NOMO-1 (cell line): ENCODE measurements around the gene CDH11.

Experiments used
- DNase-seq, 2 experiments: peaks; one replicate each; lab custom pipeline; 2025; ENCODE audit not compliant: unreplicated experiment in 2 of 2; lab: John Stamatoyannopoulos, UW

The CDH11 gene

DNA sequence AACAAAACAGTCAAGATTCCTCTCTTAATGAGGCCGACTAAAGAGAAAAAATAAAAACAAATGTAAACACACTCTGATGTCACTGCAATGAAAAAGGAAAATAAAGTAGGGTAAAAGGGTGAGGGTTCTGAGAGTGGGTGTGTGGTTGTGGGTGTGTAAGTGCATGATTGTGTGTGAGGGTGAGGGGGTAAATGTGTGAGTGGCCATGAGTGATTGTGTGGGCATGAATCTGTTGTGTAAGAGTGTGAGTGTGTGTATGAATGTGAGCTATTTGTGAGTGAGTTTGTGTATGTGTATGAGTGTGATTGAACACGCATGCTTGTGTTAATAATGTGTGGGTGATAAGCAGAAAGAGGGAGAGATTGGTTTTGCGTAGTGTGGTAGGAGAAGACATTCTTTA lies 132.8 kb downstream of the CDH11 start:
- DNase-seq: no peak

DNA sequence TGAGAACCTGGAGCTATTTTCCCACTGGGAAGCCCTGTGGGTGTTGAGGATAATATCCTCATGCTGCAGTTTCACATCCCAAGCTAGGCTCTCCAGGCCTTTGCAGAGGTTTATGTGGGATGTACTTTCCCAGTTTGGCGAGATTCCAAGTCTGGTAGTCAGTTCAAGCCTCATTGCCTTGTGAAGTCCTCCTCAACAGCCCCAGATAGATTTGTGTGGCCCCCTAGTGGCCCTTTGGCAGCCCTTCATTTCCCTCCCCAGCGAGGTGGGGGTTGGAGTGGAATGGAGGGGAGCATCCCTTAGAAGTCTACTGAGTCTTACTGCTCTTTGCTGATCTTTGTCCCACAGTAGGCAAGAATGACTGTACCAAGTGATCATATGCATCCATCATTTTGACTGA lies 137.9 kb downstream of the CDH11 start:
- no peak for DNase-seq

DNA sequence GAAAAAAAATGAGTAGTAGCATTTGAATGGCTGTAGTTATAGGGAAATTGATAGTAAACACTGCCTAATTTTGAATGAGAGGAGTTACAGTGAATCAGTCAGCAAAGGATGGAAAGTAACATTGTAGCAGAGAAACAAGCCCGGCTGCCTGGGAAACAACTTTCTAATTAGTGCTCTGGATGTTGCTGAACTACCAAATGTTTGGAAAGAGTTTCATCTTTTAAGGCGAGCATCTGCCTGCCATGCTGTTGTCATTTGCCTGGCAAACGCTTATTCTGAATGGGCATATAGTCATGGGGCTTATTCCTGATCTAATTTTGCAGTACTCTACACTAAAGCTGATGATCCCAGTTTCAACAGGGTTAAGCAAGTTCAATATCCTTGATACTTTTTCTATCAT lies 138.6 kb downstream of the CDH11 start:
- DNase-seq: no peak

DNA sequence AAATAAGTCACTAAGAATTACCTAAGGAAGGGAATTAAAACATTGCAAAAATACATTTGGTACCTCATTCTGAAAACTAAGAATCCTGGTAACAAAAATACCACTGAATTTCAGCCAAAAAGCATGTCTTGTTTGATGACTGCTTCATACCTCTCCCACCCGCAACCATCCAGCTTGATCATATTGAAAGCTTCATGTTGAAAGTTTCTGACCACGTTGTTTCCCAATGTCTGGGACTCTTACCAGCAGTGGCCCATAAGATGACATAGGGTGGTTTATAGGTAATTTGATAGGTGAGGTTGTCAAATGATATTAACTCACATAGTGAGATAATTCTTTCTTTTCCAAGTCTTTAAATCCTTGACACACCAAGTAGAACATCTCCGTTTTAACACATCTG lies 139.3 kb downstream of the CDH11 start:
- DNase-seq: no peak

DNA sequence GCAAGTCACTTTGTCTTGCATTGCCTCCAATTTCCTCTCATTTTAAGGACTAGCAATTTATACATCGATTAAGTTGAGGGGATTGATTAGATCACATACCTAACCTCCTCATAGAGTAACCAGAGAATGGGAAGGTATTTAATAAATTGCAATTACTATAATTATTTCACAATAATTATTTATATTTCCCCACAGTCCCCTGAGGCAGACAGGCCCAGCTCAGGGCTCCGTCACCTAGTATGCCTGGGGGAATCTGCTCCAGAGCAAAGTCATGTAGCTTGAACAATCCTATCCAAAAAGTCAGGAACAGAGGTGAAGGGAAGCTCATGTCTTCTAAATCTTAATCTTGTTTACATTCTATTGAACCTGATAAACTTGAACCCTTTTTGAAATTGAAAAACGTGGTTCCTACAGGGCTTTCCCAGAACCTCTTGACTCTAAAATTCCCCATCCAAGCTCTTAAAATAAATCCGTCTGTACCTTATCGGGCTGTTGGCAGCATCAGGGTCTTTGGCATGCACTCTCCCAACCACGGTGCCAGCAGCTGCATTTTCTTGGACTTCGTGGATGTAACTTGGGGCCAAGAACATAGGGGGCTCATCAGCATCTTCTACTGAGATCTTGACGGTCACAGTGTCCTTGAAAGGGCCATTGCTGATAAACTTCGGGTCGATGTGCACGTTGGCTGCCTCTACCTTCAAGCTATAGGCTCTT lies 140.1 kb downstream of the CDH11 start:
- no peak for DNase-seq

DNA sequence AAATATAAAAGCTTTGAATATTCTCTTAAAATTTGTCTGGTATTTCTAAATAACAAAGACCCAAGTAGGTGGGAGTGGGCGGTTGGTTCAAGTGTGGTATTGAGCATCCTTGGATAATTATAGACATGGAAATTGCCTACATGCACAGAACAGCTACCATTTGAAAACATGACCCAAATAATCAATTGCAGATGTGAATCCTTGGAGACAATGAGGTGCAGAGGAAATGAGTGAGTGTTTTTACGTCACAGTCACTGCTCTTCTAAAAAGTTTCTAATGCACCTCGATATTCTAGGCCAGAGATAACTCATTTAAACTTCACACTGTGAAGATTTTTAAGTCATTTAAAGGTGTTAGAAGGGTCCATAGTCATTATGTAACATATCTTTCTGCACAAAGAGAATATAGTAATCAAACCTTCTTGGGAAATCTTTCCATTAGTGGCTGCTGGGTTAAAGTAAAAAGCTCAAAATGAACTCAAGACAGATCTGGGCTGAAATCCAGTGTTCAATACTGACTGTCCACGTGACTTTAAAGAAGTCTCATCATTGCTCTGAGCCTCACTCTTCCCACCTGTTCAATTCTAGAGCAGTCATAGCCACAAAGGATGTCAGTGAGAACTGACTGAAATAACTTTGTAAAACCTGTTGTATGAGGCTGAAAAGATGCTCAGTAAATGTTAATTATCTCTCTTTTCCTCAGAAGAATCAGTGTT lies 144.5 kb downstream of the CDH11 start:
- DNase-seq: no peak

DNA sequence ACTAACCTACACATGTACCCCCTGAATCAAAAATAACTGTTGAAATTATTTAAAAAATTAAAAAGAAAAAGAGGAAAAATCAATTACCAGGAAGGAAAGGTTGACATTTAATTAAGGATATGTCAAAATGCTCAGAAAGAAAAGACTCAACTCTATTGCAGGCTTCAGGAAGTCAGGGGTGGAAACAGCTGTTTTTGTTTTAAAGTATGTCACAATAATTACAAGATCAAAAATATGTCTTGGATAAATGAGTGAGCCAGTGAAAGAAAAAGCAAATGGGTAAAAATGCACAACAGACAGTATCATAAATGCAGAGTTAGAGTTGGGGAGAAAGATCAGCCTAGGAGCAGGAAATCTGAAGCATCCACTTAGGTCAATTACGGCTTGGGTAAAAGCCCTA lies 146.0 kb downstream of the CDH11 start:
- no peak for DNase-seq

DNA sequence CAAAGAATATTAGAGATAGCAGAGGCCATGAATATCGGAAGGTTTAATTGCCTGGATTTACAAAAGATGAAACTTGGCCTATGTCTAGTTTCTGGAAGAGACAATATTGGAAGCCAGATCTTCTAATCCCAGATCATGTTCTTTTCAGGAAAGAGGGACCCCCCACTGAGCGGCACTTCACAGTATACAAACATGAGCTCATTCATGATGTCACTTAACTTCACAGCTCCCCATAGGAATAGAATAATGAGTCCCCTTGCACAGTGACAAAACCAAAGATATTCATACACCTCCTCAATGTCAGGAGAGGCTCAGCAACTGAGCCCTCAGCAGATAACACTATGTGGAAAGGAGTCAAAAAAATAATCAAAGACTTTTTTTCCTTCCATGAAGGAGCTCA lies 147.5 kb downstream of the CDH11 start:
- no peak for DNase-seq

DNA sequence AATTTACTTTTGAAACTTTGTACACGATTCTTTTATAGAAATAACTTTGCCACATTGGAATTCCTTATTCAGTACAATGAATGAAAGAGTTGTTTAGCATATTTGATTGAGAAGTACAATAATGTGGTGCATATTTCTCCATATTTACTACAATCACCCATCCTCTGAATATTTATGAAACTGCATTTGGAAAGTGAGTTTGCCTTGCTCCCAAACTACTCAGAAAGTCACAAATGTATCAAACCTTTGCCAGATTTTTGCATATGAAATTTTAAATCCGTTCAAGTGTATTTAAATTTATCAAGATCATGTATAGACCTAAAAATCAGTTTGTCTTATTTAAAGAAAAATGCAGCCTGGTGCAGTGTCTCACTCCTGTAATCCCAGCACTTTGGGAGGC lies 148.7 kb downstream of the CDH11 start:
- DNase-seq: no peak

DNA sequence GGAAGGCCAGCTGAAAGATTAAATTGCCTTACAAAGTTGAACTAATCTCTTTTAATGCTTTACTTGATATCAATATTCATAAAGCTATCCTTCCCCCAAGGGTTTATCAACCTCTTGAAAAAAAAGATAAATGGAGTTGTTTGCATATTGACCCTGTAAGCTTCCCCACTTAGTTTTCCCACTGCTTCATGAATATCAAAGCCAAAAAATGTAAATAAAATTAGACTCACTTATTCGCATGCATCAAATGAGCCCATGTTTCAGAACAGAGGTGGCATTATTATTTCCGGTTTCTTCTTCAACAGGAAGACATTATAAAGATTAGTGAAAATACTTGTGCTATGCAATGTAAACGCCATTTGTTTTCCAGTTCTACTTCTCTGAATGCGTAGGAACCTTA lies 150.7 kb downstream of the CDH11 start:
- no peak for DNase-seq

DNA sequence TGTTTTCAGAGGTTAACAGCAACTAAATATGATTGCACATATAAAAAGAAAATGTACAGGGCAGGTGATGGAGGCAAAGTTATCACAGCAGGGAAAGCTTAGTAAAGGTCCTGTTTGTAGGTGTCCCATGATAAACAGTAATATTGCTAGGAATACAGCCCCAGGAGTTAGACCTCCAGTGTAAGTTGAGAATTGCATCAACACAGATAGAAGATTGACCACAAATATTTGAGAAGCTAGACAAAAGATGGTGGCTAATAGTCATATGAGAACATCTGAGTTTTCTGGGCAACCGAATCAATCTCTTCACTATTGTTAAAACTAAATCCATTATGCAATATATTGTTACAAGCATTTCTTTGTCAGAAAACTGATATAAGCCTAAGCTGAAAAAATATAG lies 152.6 kb downstream of the CDH11 start:
- DNase-seq: no peak

DNA sequence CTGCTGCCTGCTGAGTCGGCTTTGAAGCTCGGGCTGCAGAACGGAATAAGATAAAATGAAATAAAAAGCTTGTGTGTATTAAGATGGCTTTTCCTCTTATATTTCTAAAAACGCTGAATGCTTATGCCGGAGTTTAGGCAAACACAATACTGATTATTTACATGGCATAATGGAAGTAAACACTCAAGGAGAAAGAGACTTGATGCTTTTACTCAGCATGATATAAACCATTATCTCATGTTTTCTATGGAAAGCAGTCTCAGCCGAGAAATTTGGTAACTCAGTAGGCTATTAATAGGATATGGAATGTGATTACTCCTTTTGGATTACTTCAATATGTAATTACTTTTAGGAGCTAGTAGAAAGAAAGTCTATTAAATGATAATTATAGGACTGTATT lies 153.3 kb downstream of the CDH11 start:
- no peak for DNase-seq

DNA sequence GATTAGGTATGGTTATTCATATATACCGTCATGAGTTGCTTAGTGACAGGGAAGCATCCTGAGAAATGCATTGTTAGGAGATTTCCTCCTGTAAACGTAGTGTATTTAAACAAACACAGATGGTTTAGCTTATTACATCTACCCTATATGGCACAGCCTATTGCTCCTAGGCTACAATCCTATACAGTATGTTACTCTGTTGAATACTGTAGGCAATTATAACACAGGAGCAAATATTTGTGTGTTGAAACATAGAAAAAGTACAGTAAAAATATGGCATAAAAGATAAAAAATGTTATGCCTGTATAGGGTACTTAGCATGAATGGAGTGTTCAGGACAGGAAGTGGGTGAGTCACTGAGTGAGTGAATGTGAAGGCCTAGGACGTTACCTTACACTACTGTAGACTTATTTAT lies 157.7 kb downstream of the CDH11 start:
- no peak for DNase-seq

DNA sequence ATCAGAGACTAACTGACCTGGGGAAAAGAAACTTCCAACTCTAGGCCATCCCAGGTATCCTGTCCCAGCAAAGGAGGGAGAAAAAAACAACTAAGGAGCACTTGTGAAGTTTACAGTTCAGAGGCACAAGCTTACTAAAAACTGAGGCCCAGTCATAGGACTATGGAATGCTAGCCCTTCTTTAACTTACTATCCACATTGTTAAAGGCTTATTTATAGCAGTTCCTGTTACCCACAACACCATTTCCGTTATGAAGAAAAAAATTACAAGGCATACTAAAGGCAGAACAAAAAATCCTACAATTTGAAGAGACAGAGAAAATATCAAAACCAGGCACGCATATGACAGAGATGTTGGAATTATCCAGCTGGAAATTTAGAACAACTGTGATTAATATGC lies 159.1 kb downstream of the CDH11 start:
- DNase-seq: no peak

DNA sequence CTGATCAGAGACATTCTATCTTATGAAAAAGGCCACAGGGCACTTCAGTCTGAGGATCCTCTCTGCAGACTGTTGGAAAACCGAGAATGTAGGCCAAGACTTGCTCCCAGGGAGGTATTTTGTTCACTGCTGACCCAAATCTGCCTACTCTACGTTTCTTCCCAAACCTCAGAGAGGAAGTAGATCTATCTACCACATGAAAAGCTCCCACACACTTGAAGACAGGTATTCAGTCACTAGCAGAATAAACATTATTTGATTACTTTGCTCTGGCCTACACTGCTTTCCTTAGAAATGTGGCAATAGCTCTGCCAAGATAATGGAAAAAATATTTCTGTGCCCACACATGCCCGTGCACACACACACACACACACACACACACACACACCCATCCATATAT lies 164.6 kb downstream of the CDH11 start:
- no peak for DNase-seq

DNA sequence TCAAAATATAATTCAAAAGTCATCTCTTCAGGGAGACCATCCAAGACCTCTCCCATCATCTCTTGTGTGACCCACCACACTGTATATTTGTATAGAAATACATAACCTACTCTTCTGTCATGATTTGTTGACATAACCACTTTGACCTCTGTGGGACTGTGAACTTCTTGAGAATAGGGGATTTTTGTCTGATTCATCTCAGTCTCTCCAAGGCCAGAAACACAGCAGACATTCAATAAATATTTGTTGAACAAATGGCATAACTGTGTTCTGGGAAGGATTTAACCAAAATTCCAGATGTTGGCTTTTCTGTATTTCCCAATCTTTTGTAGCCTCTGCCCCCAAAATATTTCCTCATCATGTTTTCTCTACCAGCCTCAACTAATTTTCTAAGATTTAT lies 169.7 kb downstream of the CDH11 start:
- no peak for DNase-seq

DNA sequence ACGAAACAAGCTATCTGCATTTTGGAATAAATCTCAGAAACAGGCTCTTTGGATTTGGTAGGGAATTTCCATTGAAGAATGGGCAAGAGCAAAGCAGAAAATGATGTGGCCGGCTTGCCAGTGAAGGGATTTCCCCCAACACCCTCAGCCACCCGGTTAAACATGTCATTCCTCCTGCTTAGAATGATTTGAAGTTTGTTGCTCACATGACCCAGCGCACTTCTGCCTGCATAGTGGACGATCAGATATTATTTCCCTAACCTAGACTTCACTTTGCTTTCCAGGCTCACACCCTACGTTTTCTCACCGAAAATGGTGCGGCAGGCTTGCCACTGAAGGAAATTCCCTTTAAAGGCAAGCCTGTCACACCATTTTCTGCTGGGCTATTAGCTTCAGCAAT lies 170.7 kb downstream of the CDH11 start:
- no peak for DNase-seq

DNA sequence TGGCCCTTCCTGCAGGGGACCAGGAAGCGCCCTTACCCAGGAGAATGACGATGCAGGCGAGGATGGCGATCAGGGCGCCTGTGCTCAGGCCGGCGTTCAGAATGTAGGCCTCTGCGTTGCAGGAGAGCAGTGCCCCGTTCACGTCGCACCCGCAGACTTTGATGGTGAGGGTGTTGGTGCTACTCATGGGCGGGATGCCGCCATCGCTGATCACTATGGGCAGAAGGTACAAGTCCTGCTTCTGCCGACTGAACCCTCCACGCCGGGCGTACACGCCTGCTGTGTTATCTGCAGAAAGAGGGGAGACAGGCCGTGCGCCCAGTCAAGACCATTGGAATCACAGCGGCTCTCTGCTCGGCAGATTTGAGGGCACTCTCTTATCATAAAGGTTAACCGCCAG lies 171.1 kb downstream of the CDH11 start:
- DNase-seq: no peak

DNA sequence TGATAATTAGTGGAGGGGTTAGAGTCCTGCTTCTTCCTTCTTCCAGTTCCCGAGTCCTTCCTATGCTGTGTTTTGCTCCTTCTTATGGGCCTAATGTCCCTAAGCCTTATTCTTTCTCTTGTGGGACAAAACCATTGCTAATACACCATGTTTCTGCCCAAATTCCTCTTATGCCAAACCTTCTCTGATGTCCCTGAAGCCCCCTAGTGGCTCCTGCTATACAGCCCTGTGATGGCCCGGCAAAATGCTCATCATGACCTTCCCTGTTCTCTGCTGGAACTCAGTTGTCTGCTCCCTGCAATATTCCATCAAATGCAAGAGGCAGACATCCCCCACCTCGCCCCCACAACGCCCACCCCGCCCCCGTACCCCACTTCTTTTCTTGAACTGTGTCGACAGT lies 171.6 kb downstream of the CDH11 start:
- DNase-seq: no peak

DNA sequence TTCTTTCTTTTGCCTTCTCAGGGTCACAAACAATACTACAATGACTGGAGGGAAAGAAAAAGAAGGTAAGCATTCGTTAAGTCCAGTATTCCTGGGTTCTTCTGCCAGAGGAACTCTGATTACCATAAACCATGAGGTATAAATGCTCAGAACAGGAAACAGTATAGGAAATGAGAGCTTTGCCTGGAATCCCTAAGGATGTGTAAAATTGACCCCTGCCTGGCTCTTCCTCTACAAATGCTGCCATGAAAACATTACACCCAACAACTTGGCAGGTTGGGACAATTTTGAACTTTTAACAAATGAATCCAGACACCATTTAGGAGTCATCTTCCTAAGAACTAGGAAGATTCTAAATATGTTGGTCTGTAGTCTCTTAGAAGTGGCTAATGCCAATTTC lies 173.8 kb downstream of the CDH11 start:
- no peak for DNase-seq

DNA sequence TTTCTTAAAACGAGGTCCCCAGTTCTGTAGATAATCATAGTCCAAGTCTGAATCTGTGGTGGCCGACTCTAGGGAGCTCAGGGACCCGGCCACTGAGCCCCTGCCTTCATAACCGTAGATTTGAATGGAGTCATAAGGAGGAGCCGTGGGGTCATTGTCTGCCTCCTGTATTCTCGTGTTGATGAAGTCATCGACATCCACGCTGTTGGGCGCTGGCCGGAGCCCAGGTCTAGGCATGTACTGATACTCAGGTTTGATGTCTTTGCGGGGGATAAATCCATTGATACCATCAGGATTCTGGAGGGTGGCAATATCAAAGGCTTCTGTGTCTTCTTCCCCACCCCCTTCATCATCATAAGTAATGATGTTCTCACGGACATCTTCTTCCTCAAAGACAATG lies 174.2 kb downstream of the CDH11 start:
- no peak for DNase-seq

DNA sequence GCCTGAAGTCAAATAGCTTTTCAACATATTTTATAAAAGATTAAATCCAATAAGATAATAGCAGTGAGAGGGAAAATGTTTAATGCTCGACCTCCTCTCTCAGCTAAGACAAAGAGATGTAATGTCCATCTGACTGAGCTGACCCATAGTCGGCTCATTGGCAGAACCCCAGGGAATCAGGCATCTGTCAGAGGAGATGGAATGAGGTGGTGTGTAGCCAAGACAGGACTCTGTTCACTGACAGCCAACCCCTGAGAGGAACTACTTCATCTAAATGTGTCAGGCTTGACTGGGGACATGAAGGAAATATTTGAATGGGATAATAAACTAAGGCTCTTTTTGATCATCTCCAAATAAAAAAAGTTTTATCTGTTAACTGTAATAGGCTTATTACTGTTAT lies 188.0 kb downstream of the CDH11 start:
- DNase-seq: no peak

DNA sequence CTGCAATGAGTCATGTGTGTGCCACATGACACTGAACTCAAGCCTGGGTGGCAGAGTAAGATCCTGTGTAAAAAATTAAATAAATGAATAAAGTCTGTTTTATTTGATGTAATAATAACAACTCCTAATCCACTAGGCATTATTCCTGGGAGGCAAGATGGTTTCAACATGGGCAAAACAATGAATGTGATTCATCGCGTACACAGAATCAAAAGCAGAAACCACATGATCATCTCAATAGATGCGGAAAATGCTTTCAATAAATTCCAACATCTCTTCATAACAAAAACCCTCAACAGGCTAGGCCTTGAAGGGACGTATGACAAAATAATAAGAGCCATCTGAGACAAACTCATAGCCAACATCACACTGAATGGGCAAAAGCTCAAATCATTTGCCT lies 195.4 kb downstream of the CDH11 start:
- DNase-seq: no peak
